SK-N-SH (cell line): ENCODE results near the gene LRP4. TPM values are rescaled to one million over a fixed set of nuclear protein-coding genes. Genes with fewer than 3 reads are reported as not detected.

Experiments used
- CTCF ChIA-PET: fragments of 300-600, 350-600 bp; formaldehyde crosslinking; extraction: SDS; loops from one replicate; lab custom pipeline; 2021; lab: Yijun Ruan, JAX
- POLR2A ChIA-PET: fragments of 350-600 bp; sonication (Branson Sonifier 250); formaldehyde crosslinking; extraction: SDS; loops from one replicate; lab custom pipeline; 2020; ENCODE audit warnings: antibody characterized with exemption, inconsistent platforms; lab: Yijun Ruan, JAX
- DNase-seq: peaks from one replicate; pipeline ENCODE4 v3.0.0; 2012
- H2AFZ ChIP-seq: fragments of 200-600 bp; sonication (generic); 2 replicates; pipeline ENCODE4 v1.8.1; 2016; ENCODE audit warnings: antibody characterized with exemption, mild to moderate bottlenecking, low read depth
- H3F3A ChIP-seq: fragments of 200-600 bp; sonication (generic); replicated peaks from 2 replicates; pipeline ENCODE3; 2016; ENCODE audit warnings: antibody characterized with exemption, mild to moderate bottlenecking; ENCODE audit not compliant: insufficient read depth
- H3K27ac ChIP-seq, 2 experiments: fragments of 200-500 bp in 1 of 2; fragments of 200-600 bp in 1 of 2; sonication (Bioruptor generic) in 1 of 2; sonication (generic), shearing (Covaris generic) in 1 of 2; 2 replicates each; pipeline versions ENCODE4 v1.5.1 to v1.6.1; 2014 to 2016; ENCODE audit warnings: low read depth in 2 of 2, inconsistent platforms in 1 of 2, low read length in 1 of 2, mild to moderate bottlenecking in 1 of 2, mixed read lengths in 1 of 2
- H3K27me3 ChIP-seq: fragments of 200-600 bp; sonication (generic), shearing (Covaris generic); 2 replicates; pipeline ENCODE4 v1.6.1; 2016; ENCODE audit warnings: mixed run types; ENCODE audit not compliant: insufficient read depth
- H3K36me3 ChIP-seq, 2 experiments: fragments of 200-500 bp in 1 of 2; fragments of 200-600 bp in 1 of 2; sonication (Bioruptor generic) in 1 of 2; sonication (generic) in 1 of 2; replicated peaks in 1 of 2; 2 replicates each; pipeline versions ENCODE3 to v1.5.1; 2014 to 2016; ENCODE audit warnings: low read length in 1 of 2, mild to moderate bottlenecking in 1 of 2; ENCODE audit not compliant: insufficient read depth in 2 of 2, control insufficient read depth in 1 of 2
- H3K4me1 ChIP-seq, 2 experiments: fragments of 200-500 bp in 1 of 2; fragments of 200-600 bp in 1 of 2; sonication (Bioruptor generic) in 1 of 2; sonication (generic), shearing (Covaris generic) in 1 of 2; 2 replicates each; pipeline versions ENCODE4 v1.5.1 to v1.6.1; 2014 to 2016; ENCODE audit warnings: low read depth in 1 of 2, low read length in 1 of 2, mixed run types in 1 of 2; ENCODE audit not compliant: insufficient read depth in 2 of 2, control insufficient read depth in 1 of 2
- H3K4me2 ChIP-seq: fragments of 200-600 bp; sonication (generic), shearing (Covaris generic); 2 replicates; pipeline ENCODE4 v1.6.1; 2017; ENCODE audit warnings: mixed run types
- H3K4me3 ChIP-seq, 2 experiments: fragments of 200-500 bp in 1 of 2; fragments of 200-600 bp in 1 of 2; sonication (Bioruptor generic) in 1 of 2; sonication (generic), shearing (Covaris generic) in 1 of 2; 2 replicates each; pipeline versions ENCODE4 v1.5.1 to v1.8.1; 2014 to 2016; ENCODE audit warnings: low read depth in 2 of 2, inconsistent platforms in 1 of 2, low read length in 1 of 2, mild to moderate bottlenecking in 1 of 2, mixed read lengths in 1 of 2, moderate library complexity in 1 of 2
- H3K79me2 ChIP-seq: fragments of 200-600 bp; sonication (generic); 2 replicates; pipeline ENCODE4 v1.8.1; 2017; ENCODE audit warnings: mild to moderate bottlenecking; ENCODE audit not compliant: insufficient read depth
- H3K9ac ChIP-seq: fragments of 200-600 bp; sonication (generic); 2 replicates; pipeline ENCODE4 v1.6.1; 2017; ENCODE audit warnings: mixed run types
- H3K9me2 ChIP-seq: fragments of 200-600 bp; sonication (generic); 2 replicates; pipeline ENCODE4 v1.6.1; 2017; ENCODE audit warnings: mixed run types
- H3K9me3 ChIP-seq: fragments of 200-600 bp; sonication (generic); 2 replicates; pipeline ENCODE4 v1.6.1; 2017; ENCODE audit warnings: mixed run types, mild to moderate bottlenecking, moderate library complexity
- H4K20me1 ChIP-seq: fragments of 200-600 bp; sonication (generic); 2 replicates; pipeline ENCODE4 v1.6.1; 2017; ENCODE audit warnings: mild to moderate bottlenecking, mixed run types; ENCODE audit not compliant: insufficient read depth
- CHD2 ChIP-seq: fragments of 150-350 bp; IDR thresholded peaks from 2 replicates; pipeline ENCODE4 v1.6.1; 2018; ENCODE audit warnings: low read length; ENCODE audit not compliant: partially characterized antibody
- EZH2phosphoT487 ChIP-seq: fragments of 200-600 bp; sonication (generic); IDR thresholded peaks from 2 replicates; pipeline ENCODE4 v1.6.1; 2017; ENCODE audit warnings: low read depth, mixed run types, mild to moderate bottlenecking, antibody characterized with exemption, moderate library complexity, borderline replicate concordance
- FOXJ3 ChIP-seq: sonication (generic); formaldehyde crosslinking; IDR thresholded peaks from 2 replicates; pipeline ENCODE4 v1.5.1; 2020; ENCODE audit warnings: mild to moderate bottlenecking, missing genetic modification reagents
- FOXM1 ChIP-seq: IDR thresholded peaks from 2 replicates; pipeline ENCODE4 v1.4.0; 2012; ENCODE audit warnings: low read depth, mild to moderate bottlenecking
- GATA2 ChIP-seq: sonication (generic); formaldehyde crosslinking; IDR thresholded peaks from 2 replicates; pipeline ENCODE4 v1.5.0; 2020; ENCODE audit warnings: mild to moderate bottlenecking, missing genetic modification reagents
- JUND ChIP-seq: IDR thresholded peaks from 2 replicates; pipeline ENCODE4 v1.4.0; 2012
- MEF2A ChIP-seq: IDR thresholded peaks from 2 replicates; pipeline ENCODE4 v1.4.0; 2012; ENCODE audit warnings: low read depth, borderline replicate concordance
- NRF1 ChIP-seq: IDR thresholded peaks from 2 replicates; pipeline ENCODE4 v1.6.1; 2012; ENCODE audit warnings: low read depth, mild to moderate bottlenecking, low read length
- POLR2AphosphoS5 ChIP-seq: IDR thresholded peaks from 2 replicates; pipeline ENCODE4 v1.6.1; 2012; ENCODE audit warnings: low read depth, low read length
- RCOR1 ChIP-seq: fragments of 150-350 bp; IDR thresholded peaks from 2 replicates; pipeline ENCODE4 v1.6.1; 2017; ENCODE audit warnings: antibody characterized with exemption, low read length
- RFX5 ChIP-seq: IDR thresholded peaks from 2 replicates; pipeline ENCODE4 v1.6.1; 2012; ENCODE audit warnings: mild to moderate bottlenecking, improper control_type of control experiment, low read length
- RXRA ChIP-seq: IDR thresholded peaks from 2 replicates; pipeline ENCODE4 v1.4.0; 2012; ENCODE audit warnings: low read depth, mild to moderate bottlenecking, borderline replicate concordance
- SIN3A ChIP-seq: IDR thresholded peaks from 2 replicates; pipeline ENCODE4 v1.6.1; 2012; ENCODE audit warnings: low read depth, mild to moderate bottlenecking, low read length, moderate library complexity, borderline replicate concordance
- YY1 ChIP-seq: IDR thresholded peaks from 2 replicates; pipeline ENCODE4 v1.4.0; 2012; ENCODE audit warnings: low read depth, mild to moderate bottlenecking
- WGBS: methylation state at CpG from one replicate; pipeline ENCODE4 v1.1.6; 2017; ENCODE audit warnings: low lambda C conversion rate; 5-methylcytosine and 5-hydroxymethylcytosine counted together
- polyA plus RNA-seq, 3 experiments: library from polyadenylated mRNA; depleted of rRNA; stranded (reverse); fragments of >200 nt; gene quantifications; 2 replicates each; pipeline ENCODE4 v1.2.3, GENCODE V29; 2012
- TF ChIP-seq, protein P1 (sequence below): IDR thresholded peaks from 2 replicates; pipeline ENCODE4 v1.4.0; 2012; ENCODE audit warnings: low read depth, borderline replicate concordance
- TF ChIP-seq, protein P2 (sequence below): IDR thresholded peaks from 2 replicates; pipeline ENCODE4 v1.6.1; 2012; ENCODE audit warnings: mild to moderate bottlenecking, low read depth, low read length, moderate library complexity
- TF ChIP-seq, protein P3 (sequence below): IDR thresholded peaks from 2 replicates; pipeline ENCODE4 v1.4.0; 2012; ENCODE audit warnings: low read depth
- TF ChIP-seq, protein P4 (sequence below): fragments of 150-350 bp; IDR thresholded peaks from 2 replicates; pipeline ENCODE4 v1.6.1; 2017; ENCODE audit warnings: antibody characterized with exemption, low read length, low read depth, borderline replicate concordance

Gene LRP4
- polyA plus RNA-seq, 1 of the 3 experiments (the other 2 are of a cell fraction), result 10.9 TPM

DNA sequence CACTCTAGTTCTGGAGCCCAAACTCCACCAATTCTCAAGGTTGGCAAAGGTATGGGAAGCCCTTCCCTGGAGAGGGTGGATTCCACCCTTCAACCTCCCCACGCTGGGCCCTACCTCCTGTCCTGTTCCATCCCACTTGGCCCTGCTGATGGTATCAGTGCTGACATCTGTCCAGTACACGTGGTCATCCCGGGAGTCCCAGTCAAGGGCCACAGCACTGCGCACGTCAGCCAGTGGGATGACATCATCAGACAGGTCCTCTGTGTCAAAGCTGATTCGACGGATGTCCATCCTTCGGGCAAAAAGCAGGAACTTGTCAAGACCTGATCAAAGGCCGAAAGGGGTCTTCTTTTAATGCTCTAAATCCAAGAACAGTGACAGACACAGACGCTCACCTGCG is 32.1 kb downstream of the LRP4 start:
- Histone ChIP-seq H3K27me3 (no peaks in the 10 kb centered on the region), H3K4me1 (peaks cover 0 to 6% of the 10 kb centered on the region in 2 experiments; a peak in 1 of 4 replicates), H3K4me3 (no peak overlapping the region), H3K9me3 (no peaks in the 10 kb centered on the region), H3K9ac (no peak overlapping the region), H2AFZ (no peak overlapping the region), H3K27ac (no peak overlapping the region), H4K20me1 (no peaks in the 10 kb centered on the region), H3K9me2 (no peaks in the 10 kb centered on the region), H3F3A (no peaks in the 10 kb centered on the region), H3K79me2 (no peaks in the 10 kb centered on the region), H3K36me3 (peaks cover under 1 to 13% of the 10 kb centered on the region in 2 experiments), H3K4me2 (no peak overlapping the region)
- WGBS, result 75% methylated on average over 10 of the region's 11 CpGs
- no peak for DNase-seq
- ChIA-PET CTCF (interaction anchor here (0.6 to 11.6 kb wide), 3 partner anchors 267 to 276 kb away, joined by 3 to 101 read pairs (median 6); no protein-coding TSS in a partner anchor), POLR2A (no interaction called here)
- TF ChIP-seq FOXM1 (no peak), GATA2 (CRISPR knock-in tag) (no peak), CHD2 (no peak), RCOR1 (no peak), FOXJ3 (CRISPR knock-in tag) (no peak), SIN3A (no peak), RXRA (no peak)
- TF ChIP-seq, protein P1, sequence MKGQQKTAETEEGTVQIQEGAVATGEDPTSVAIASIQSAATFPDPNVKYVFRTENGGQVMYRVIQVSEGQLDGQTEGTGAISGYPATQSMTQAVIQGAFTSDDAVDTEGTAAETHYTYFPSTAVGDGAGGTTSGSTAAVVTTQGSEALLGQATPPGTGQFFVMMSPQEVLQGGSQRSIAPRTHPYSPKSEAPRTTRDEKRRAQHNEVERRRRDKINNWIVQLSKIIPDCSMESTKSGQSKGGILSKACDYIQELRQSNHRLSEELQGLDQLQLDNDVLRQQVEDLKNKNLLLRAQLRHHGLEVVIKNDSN, result no peak
- TF ChIP-seq, protein P2, sequence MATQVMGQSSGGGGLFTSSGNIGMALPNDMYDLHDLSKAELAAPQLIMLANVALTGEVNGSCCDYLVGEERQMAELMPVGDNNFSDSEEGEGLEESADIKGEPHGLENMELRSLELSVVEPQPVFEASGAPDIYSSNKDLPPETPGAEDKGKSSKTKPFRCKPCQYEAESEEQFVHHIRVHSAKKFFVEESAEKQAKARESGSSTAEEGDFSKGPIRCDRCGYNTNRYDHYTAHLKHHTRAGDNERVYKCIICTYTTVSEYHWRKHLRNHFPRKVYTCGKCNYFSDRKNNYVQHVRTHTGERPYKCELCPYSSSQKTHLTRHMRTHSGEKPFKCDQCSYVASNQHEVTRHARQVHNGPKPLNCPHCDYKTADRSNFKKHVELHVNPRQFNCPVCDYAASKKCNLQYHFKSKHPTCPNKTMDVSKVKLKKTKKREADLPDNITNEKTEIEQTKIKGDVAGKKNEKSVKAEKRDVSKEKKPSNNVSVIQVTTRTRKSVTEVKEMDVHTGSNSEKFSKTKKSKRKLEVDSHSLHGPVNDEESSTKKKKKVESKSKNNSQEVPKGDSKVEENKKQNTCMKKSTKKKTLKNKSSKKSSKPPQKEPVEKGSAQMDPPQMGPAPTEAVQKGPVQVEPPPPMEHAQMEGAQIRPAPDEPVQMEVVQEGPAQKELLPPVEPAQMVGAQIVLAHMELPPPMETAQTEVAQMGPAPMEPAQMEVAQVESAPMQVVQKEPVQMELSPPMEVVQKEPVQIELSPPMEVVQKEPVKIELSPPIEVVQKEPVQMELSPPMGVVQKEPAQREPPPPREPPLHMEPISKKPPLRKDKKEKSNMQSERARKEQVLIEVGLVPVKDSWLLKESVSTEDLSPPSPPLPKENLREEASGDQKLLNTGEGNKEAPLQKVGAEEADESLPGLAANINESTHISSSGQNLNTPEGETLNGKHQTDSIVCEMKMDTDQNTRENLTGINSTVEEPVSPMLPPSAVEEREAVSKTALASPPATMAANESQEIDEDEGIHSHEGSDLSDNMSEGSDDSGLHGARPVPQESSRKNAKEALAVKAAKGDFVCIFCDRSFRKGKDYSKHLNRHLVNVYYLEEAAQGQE, result no peak
- TF ChIP-seq, protein P3, sequence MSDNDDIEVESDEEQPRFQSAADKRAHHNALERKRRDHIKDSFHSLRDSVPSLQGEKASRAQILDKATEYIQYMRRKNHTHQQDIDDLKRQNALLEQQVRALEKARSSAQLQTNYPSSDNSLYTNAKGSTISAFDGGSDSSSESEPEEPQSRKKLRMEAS, result no peak

DNA sequence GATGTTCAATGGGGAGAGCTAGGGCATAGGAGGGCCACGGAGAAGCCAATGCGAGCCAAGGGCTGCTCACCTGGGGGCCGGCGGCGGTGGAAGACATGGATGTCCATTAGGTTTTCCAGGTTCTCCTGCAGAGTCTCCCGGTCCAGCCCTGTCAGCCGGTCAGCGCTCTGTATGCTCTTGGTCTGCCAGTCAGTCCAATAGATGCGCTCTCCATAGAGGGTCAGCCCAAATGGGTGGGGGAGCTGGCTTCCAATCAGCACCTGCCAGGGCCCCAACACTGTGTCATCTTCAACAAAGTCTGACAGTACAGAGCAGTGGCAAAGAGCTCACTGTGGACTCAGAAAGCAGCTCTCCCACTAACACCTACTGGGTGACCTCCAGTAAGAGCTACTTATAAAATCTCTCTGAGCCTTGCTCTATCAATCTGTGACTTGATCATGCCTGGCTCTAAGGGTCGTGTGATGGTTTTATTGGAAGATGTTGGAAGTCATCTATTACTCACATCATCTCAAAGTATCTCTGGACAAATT is 39.2 kb downstream of the LRP4 start:
- no peaks in the 10 kb centered on the region for H3K9me2 ChIP-seq
- H3K36me3 ChIP-seq, result peaks cover 27 to 33% of the 10 kb centered on the region in 2 experiments
- no peaks in the 10 kb centered on the region for H3K27me3 ChIP-seq
- H3K9ac ChIP-seq, result no peak overlapping the region
- H2AFZ ChIP-seq, result no peak overlapping the region
- H3F3A ChIP-seq, result no peaks in the 10 kb centered on the region
- no peak overlapping the region for H3K27ac ChIP-seq
- ChIA-PET CTCF (interaction anchor here (1.5 to 11.6 kb wide), 2 partner anchors 16 to 274 kb away, joined by 3 to 101 read pairs; no protein-coding TSS in a partner anchor), POLR2A (no interaction called here)
- no peaks in the 10 kb centered on the region for H3K9me3 ChIP-seq
- DNase-seq, result no peak
- H3K4me3 ChIP-seq, result no peak overlapping the region
- H3K4me2 ChIP-seq, result no peak overlapping the region
- peaks cover 0 to 6% of the 10 kb centered on the region in 2 experiments; a peak in 1 of 4 replicates for H3K4me1 ChIP-seq
- 90% methylated on average over 7 of the region's 10 CpGs for WGBS
- no peaks in the 10 kb centered on the region for H3K79me2 ChIP-seq
- H4K20me1 ChIP-seq, result no peaks in the 10 kb centered on the region
- TF ChIP-seq EZH2phosphoT487 (no peak), JUND (no peak), MEF2A (no peak), POLR2AphosphoS5 (no peak), YY1 (no peak), RFX5 (no peak), NRF1 (no peak)
- TF ChIP-seq, protein P2, result no peak
- TF ChIP-seq, protein P4, sequence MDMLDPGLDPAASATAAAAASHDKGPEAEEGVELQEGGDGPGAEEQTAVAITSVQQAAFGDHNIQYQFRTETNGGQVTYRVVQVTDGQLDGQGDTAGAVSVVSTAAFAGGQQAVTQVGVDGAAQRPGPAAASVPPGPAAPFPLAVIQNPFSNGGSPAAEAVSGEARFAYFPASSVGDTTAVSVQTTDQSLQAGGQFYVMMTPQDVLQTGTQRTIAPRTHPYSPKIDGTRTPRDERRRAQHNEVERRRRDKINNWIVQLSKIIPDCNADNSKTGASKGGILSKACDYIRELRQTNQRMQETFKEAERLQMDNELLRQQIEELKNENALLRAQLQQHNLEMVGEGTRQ, result no peak
